HG03196 (cell line): ENCODE measurements around the gene CA10.

ENCODE experiments used
- ATAC-seq: cut with Tn5 transposase; IDR thresholded peaks from one replicate; pipeline ENCODE4 v1.9.1; 2021; ENCODE audit not compliant: unreplicated experiment

Gene CA10

GRCh38 chr17:51955245-51955644 is 203.3 kb downstream of the CA10 start:
- no peak for ATAC-seq

- no peak for ATAC-seq
Measured at GRCh38 chr17:51954232-51954765, 204.2 kb downstream of the CA10 start.

GRCh38 chr17:51951741-51952140 is 206.8 kb downstream of the CA10 start:
- ATAC-seq = no peak

- ATAC-seq = no peak
Measured at GRCh38 chr17:51948128-51948527, 210.4 kb downstream of the CA10 start.

- no peak for ATAC-seq
Measured at GRCh38 chr17:51947160-51947735, 211.3 kb downstream of the CA10 start.

- ATAC-seq = no peak
Measured at GRCh38 chr17:51946311-51946710, 212.2 kb downstream of the CA10 start.

GRCh38 chr17:51941272-51941671 is 217.2 kb downstream of the CA10 start:
- no peak for ATAC-seq

- no peak for ATAC-seq
Measured at GRCh38 chr17:51937264-51937663, 221.2 kb downstream of the CA10 start.

- no peak for ATAC-seq
Measured at GRCh38 chr17:51935477-51935876, 223.0 kb downstream of the CA10 start.

- no peak for ATAC-seq
Measured at GRCh38 chr17:51933647-51934046, 224.9 kb downstream of the CA10 start.

GRCh38 chr17:51926448-51926847 is 232.1 kb downstream of the CA10 start:
- no peak for ATAC-seq

GRCh38 chr17:51921500-51921899 is 237.0 kb downstream of the CA10 start:
- ATAC-seq = no peak

- no peak for ATAC-seq
Measured at GRCh38 chr17:51914577-51914976, 243.9 kb downstream of the CA10 start.

- no peak for ATAC-seq
Measured at GRCh38 chr17:51913491-51914205, 244.9 kb downstream of the CA10 start.

- ATAC-seq = no peak
Measured at GRCh38 chr17:51912939-51913338, 245.6 kb downstream of the CA10 start.

GRCh38 chr17:51911237-51911636 is 247.3 kb downstream of the CA10 start:
- ATAC-seq = no peak

GRCh38 chr17:51909971-51910370 is 248.5 kb downstream of the CA10 start:
- no peak for ATAC-seq

GRCh38 chr17:51908841-51909537 is 249.5 kb downstream of the CA10 start:
- no peak for ATAC-seq

- ATAC-seq = no peak
Measured at GRCh38 chr17:51907041-51907440, 251.5 kb downstream of the CA10 start.

GRCh38 chr17:51904379-51904778 is 254.1 kb downstream of the CA10 start:
- ATAC-seq = no peak

GRCh38 chr17:51901242-51901641 is 257.3 kb downstream of the CA10 start:
- no peak for ATAC-seq

- no peak for ATAC-seq
Measured at GRCh38 chr17:51891936-51892335, 266.6 kb downstream of the CA10 start.
